Stimulated activated CD4-positive, alpha-beta T cell treated with anti-CD3 and anti-CD28 coated beads, Interleukin-4, amount 100 ng/mL, for 1 hour (primary cell): ENCODE results near the gene ARL1.
"Not testable (repeated sequence)": the region's sequence is repeated elsewhere in the genome, so short reads cannot be mapped to it uniquely, and the experiment has no call there.

Experiments
- DNase-seq: peaks from one replicate; pipeline ENCODE4 v3.0.0-alpha.2; 2020

ARL1 gene

GRCh38 chr12:101407436-101408345 lies at the start of gene ARL1:
ARL1 (minus strand) TSS chr12:101407772; CDS start chr12:101407645, 127 bp downstream.
- DNase-seq, result peak; percentile 87

GRCh38 chr12:101455685-101456084 lies 48.1 kb upstream of the ARL1 start:
- no peak for DNase-seq

- no peak for DNase-seq
Measured at GRCh38 chr12:101441461-101442224, 34.1 kb upstream of the ARL1 start.

- DNase-seq, result no peak
Measured at GRCh38 chr12:101439236-101439635, 31.7 kb upstream of the ARL1 start.

- DNase-seq, result no peak
Measured at GRCh38 chr12:101436136-101436535, 28.6 kb upstream of the ARL1 start.

- DNase-seq, result no peak
Measured at GRCh38 chr12:101430456-101430855, 22.9 kb upstream of the ARL1 start.

GRCh38 chr12:101424620-101425019 lies 17.0 kb upstream of the ARL1 start:
- DNase-seq, result no peak

- not testable (repeated sequence) for DNase-seq
Measured at GRCh38 chr12:101422066-101422465, 14.5 kb upstream of the ARL1 start.

GRCh38 chr12:101415228-101415627 lies 7.7 kb upstream of the ARL1 start:
- no peak for DNase-seq

- no peak for DNase-seq
Measured at GRCh38 chr12:101414533-101415119, 7.1 kb upstream of the ARL1 start.

GRCh38 chr12:101410169-101410568 lies 2.6 kb upstream of the ARL1 start:
- DNase-seq, result not testable (repeated sequence)

- no peak for DNase-seq
Measured at GRCh38 chr12:101407049-101407435, 530 bp downstream of the ARL1 start.

- DNase-seq, result not testable (repeated sequence)
Measured at GRCh38 chr12:101391181-101391580, 16.4 kb downstream of the ARL1 start.

GRCh38 chr12:101379149-101379548 lies 28.4 kb downstream of the ARL1 start:
- no peak for DNase-seq

- no peak for DNase-seq
Measured at GRCh38 chr12:101375573-101375972, 32.0 kb downstream of the ARL1 start.

GRCh38 chr12:101372431-101372830 lies 35.1 kb downstream of the ARL1 start:
- no peak for DNase-seq

- no peak for DNase-seq
Measured at GRCh38 chr12:101368016-101368415, 39.6 kb downstream of the ARL1 start.

GRCh38 chr12:101361455-101361854 lies 46.1 kb downstream of the ARL1 start:
- DNase-seq, result no peak

- no peak for DNase-seq
Measured at GRCh38 chr12:101356794-101357193, 50.8 kb downstream of the ARL1 start.

- no peak for DNase-seq
Measured at GRCh38 chr12:101351682-101352081, 55.9 kb downstream of the ARL1 start.

GRCh38 chr12:101343893-101344292 lies 63.7 kb downstream of the ARL1 start:
- no peak for DNase-seq
